SU-DHL-6 (cell line): ENCODE results near the gene DAAM1.

Experiments used
- H2AFZ ChIP-seq: fragments of 200-600 bp; sonication (generic); 2 replicates; pipeline ENCODE4 v1.6.1; 2014; ENCODE audit warnings: low read depth, mild to moderate bottlenecking, moderate library complexity, mixed read lengths, antibody characterized with exemption, low read length; ENCODE audit not compliant: severe bottlenecking
- H3F3A ChIP-seq: fragments of 200-600 bp; shearing (Covaris generic); 2 replicates; pipeline ENCODE4 v1.6.0; 2016; ENCODE audit warnings: antibody characterized with exemption, mild to moderate bottlenecking; ENCODE audit not compliant: insufficient read depth
- H3K27ac ChIP-seq: fragments of 200-600 bp; sonication (generic); 2 replicates; pipeline ENCODE4 v1.5.1; 2016; ENCODE audit warnings: low read depth, mild to moderate bottlenecking, low read length, moderate library complexity, mixed read lengths
- H3K27me3 ChIP-seq: fragments of 200-600 bp; sonication (generic), shearing (Covaris generic); 2 replicates; pipeline ENCODE4 v1.6.0; 2014; ENCODE audit warnings: mild to moderate bottlenecking, low read length
- H3K36me3 ChIP-seq: fragments of 200-600 bp; sonication (generic); 2 replicates; pipeline ENCODE4 v1.6.1; 2014; ENCODE audit warnings: mild to moderate bottlenecking, low read length, mixed read lengths
- H3K4me2 ChIP-seq: fragments of 300-600, 200-600 bp; shearing (Covaris generic), sonication (generic); 2 replicates; pipeline ENCODE4 v1.6.0; 2014; ENCODE audit warnings: low read length, low read depth, mild to moderate bottlenecking; ENCODE audit not compliant: poor library complexity, severe bottlenecking
- H3K4me3 ChIP-seq: fragments of 200-600 bp; sonication (generic); 2 replicates; pipeline ENCODE4 v1.5.1; 2014; ENCODE audit warnings: antibody characterized with exemption, low read length, mild to moderate bottlenecking, mixed read lengths; ENCODE audit not compliant: insufficient read depth, poor library complexity, severe bottlenecking
- H3K79me2 ChIP-seq: fragments of 200-600 bp; sonication (generic); 2 replicates; pipeline ENCODE4 v1.6.1; 2014; ENCODE audit warnings: mild to moderate bottlenecking, low read length, moderate library complexity; ENCODE audit not compliant: insufficient read depth
- H3K9ac ChIP-seq: fragments of 200-600 bp; sonication (generic); 2 replicates; pipeline ENCODE4 v1.7.0; 2014; ENCODE audit warnings: mild to moderate bottlenecking, low read length
- H3K9me2 ChIP-seq: fragments of 200-600 bp; sonication (generic); replicated peaks from 2 replicates; pipeline ENCODE4 v1.6.1; 2014; ENCODE audit warnings: low read length; ENCODE audit not compliant: insufficient read depth
- H3K9me3 ChIP-seq: fragments of 200-600 bp; sonication (generic); 2 replicates; pipeline ENCODE4 v1.6.1; 2014; ENCODE audit warnings: low read length, mixed read lengths; ENCODE audit not compliant: insufficient read depth
- H4K20me1 ChIP-seq: fragments of 200-600 bp; sonication (generic); 2 replicates; pipeline ENCODE4 v1.6.1; 2014; ENCODE audit warnings: low read depth, mild to moderate bottlenecking, antibody characterized with exemption, low read length, moderate library complexity, mixed read lengths
- CTCF ChIP-seq: fragments of 200-600 bp; sonication (generic); IDR thresholded peaks from one replicate; pipeline ENCODE4 v1.5.1; 2017; ENCODE audit warnings: antibody characterized with exemption, mild to moderate bottlenecking, low read length, moderate library complexity; ENCODE audit not compliant: insufficient read depth, poor library complexity, severe bottlenecking
- EZH2phosphoT487 ChIP-seq: fragments of 200-600 bp; sonication (generic), shearing (Covaris generic); conservative IDR thresholded peaks from 2 replicates; pipeline ENCODE4 v1.6.1; 2018; ENCODE audit warnings: mild to moderate bottlenecking, antibody characterized with exemption, low read length, moderate library complexity, mixed read lengths

DAAM1 gene

GRCh38 chr14:59332727-59333126 lies 144.3 kb downstream of the DAAM1 start:
- H3K4me3 ChIP-seq, result no peak overlapping the region
- H3K4me2 ChIP-seq, result no peak overlapping the region
- no peak overlapping the region for H2AFZ ChIP-seq

GRCh38 chr14:59333235-59333634 lies 144.8 kb downstream of the DAAM1 start:
- Histone ChIP-seq H3K4me2 (no peak overlapping the region), H3K27ac (no peak overlapping the region), H3K9me3 (no peaks in the 10 kb centered on the region), H3K9me2 (no peaks in the 10 kb centered on the region), H3K27me3 (no peaks in the 10 kb centered on the region), H4K20me1 (no peaks in the 10 kb centered on the region), H3K79me2 (no peaks in the 10 kb centered on the region), H3K4me3 (no peak overlapping the region), H2AFZ (no peak overlapping the region), H3K9ac (no peak overlapping the region), H3K36me3 (peaks cover 46% of the 10 kb centered on the region), H3F3A (no peaks in the 10 kb centered on the region)
- TF ChIP-seq EZH2phosphoT487 (no peak), CTCF (no peak)

More at GRCh38 chr14:59332727-59333126, 144.3 kb downstream of the DAAM1 start:
- H3K79me2 ChIP-seq, result no peaks in the 10 kb centered on the region
- H3K9me3 ChIP-seq, result no peaks in the 10 kb centered on the region
- H3K27ac ChIP-seq, result no peak overlapping the region
- no peaks in the 10 kb centered on the region for H3K27me3 ChIP-seq
- peaks cover 46% of the 10 kb centered on the region for H3K36me3 ChIP-seq
- no peaks in the 10 kb centered on the region for H4K20me1 ChIP-seq
- TF ChIP-seq CTCF (no peak), EZH2phosphoT487 (no peak)
- H3K9ac ChIP-seq, result no peak overlapping the region
- no peaks in the 10 kb centered on the region for H3K9me2 ChIP-seq
- no peaks in the 10 kb centered on the region for H3F3A ChIP-seq

- Histone ChIP-seq H3K9ac (no peak overlapping the region), H3K27me3 (no peaks in the 10 kb centered on the region), H4K20me1 (no peaks in the 10 kb centered on the region), H3K4me2 (no peak overlapping the region), H3F3A (no peaks in the 10 kb centered on the region), H3K9me3 (no peaks in the 10 kb centered on the region), H3K4me3 (no peak overlapping the region), H3K9me2 (no peaks in the 10 kb centered on the region), H2AFZ (no peak overlapping the region), H3K36me3 (peaks cover 43% of the 10 kb centered on the region), H3K27ac (no peak overlapping the region), H3K79me2 (no peaks in the 10 kb centered on the region)
- TF ChIP-seq EZH2phosphoT487 (no peak), CTCF (no peak)
Measured at GRCh38 chr14:59333668-59334067, 145.2 kb downstream of the DAAM1 start.

- H3K79me2 ChIP-seq, result no peaks in the 10 kb centered on the region
- no peak overlapping the region for H3K9ac ChIP-seq
- peaks cover 43% of the 10 kb centered on the region for H3K36me3 ChIP-seq
- H2AFZ ChIP-seq, result no peak overlapping the region
- no peak overlapping the region for H3K4me3 ChIP-seq
- H3F3A ChIP-seq, result no peaks in the 10 kb centered on the region
- H3K9me3 ChIP-seq, result no peaks in the 10 kb centered on the region
- no peak overlapping the region for H3K27ac ChIP-seq
- H3K4me2 ChIP-seq, result no peak overlapping the region
- H3K27me3 ChIP-seq, result no peaks in the 10 kb centered on the region
- H4K20me1 ChIP-seq, result no peaks in the 10 kb centered on the region
- TF ChIP-seq EZH2phosphoT487, result no peak
- H3K9me2 ChIP-seq, result no peaks in the 10 kb centered on the region
Measured at GRCh38 chr14:59334253-59334652, 145.8 kb downstream of the DAAM1 start.
